Fibroblast of peridontal ligament (primary cell): Measurements from ENCODE around the gene XYLT1.

ENCODE experiments used
- DNase-seq: peaks from one replicate; pipeline ENCODE4 v3.0.0-alpha.2; 2010; ENCODE audit errors: extremely low read depth

Gene XYLT1

DNA sequence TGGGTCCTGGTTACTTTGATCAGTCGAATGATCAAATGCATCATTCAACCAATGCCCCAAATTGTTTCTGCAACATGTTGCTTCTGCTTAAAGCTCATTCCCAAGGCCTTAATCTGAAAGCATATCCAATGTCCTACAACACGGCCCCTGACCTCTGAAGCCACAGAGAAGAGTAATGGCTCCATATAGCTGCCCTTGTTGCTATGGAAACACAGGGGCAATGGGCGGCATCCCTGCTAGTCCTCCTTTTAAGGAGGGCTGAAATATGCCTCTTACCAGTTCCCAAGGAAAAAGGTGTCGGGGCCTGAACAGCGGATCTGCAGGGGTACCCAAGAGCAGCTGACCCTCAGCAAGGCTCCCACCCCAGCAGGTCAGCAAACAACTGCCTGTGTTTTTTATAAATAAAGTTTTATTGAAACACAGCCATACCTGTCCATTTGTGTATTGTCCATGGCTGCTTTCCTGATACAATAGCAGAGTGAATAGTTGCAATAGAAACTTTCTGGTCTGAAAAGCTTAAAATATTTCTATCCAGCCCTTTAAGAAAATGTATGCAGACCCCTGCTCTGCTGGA, 210.4 kb downstream of the XYLT1 start:
- no peak for DNase-seq

DNA sequence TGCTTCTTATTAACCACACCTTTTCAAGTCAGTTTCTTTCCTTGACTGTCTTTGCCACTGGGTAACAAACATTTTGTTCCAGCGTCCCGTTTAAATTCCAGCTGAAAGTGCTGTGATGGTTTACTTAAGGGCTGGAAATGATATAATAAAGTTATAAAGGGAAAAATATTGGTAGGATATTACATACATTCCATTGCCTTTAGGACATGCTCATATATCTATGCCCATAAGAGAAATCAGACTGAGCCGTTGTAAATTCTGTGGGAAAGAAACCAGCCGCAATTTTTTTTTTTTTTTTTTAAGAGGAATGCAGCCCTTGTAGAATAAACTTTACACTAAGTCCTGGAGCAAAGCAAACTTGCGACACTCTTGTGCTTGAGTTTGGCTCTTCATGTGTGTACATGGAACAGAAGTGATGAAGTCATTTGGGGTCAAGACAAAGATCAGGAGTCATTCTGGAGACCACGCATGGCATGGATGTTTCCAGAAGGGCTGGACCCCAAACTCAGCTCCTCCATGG, 210.9 kb downstream of the XYLT1 start:
- DNase-seq: no peak

DNA sequence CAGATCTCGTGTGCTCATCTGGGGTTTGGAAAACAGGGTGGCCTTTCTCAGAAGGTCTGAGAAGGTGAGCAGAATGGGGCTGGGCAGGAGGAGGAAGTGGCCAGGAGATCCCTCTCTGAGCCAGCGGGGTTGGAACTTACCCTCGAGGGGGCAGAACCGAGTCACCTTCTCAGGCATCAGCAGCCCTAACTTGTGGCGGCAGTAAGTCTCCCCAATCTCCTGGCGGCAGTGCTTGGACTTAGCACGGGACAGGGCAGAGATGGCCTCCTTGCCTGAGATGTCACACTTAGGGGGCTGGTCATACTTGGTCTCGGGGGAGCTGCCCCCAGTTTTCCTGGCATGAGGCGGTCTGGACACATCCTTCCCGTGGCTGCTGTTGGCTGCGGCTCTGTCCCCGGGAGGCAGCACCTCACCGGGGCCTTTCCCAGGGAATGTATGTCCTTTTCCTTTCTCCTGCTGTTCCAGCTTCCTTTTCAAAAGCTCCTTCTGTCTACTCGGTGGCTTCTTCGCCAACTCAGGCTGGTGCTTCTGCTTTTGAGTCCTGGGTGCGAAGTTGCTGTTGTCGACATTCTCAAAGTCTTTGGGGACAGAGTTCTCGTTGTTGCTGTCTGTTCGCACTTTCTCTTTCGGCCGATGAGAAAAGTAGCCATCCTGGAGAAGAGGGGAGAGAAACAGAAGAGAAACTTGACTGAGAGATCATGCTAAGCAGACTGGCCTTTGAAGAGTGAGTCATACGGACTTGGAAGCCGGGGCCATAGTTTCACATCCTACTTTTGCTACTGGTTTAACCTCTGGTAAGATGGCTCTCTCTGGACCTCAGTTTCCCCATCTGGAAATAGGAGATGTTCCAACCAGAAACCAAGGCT, 211.7 kb downstream of the XYLT1 start:
- DNase-seq: no peak

DNA sequence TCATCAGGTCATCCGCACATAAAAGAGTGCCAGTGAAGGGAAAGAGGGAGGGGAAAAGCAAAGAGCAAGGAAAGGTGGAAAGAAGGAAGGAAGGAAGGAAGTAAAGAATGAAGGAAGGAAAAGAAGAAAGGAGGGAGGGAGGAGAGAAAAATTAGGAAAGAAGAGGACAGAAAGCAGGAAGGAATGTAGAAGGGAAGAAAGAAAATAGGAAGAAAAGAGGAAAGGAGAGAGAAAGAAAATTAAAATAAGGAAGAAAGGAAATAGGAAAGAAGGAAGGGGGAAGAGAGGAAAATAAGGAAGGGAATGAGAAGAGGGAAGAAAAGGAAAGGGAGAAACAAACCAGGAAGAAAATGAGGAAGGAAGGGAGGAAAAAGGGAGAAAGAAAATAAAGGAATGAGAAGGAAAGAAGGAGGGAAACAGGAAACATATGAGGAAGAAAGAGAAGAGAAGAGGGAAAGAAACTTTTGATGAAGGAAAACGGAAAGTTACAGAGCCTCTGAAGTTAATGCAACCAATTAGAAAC, 212.6 kb downstream of the XYLT1 start:
- no peak for DNase-seq

- DNase-seq: no peak
Observed at GRCh38 chr16:17257426-17258023, 213.2 kb downstream of the XYLT1 start.

DNA sequence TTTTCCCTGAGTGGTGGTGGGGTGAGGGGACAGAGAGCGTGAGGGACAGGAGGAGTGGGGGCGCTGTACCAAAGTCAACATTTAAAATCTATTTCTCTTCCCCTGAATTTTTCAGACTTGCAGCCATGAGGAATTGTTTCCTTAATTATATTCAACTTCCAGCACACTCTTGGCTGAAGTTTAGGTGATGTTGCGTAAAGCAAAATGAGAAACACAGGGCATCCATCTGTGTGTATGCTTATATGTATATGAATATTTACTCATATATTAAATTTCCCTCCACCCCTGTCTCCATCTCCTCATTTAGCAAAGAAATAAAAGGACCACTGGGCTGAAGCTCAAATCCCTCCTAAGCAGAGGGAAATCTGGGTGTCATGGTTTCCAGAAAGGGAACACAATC, 218.1 kb downstream of the XYLT1 start:
- DNase-seq: peak; percentile 51

DNA sequence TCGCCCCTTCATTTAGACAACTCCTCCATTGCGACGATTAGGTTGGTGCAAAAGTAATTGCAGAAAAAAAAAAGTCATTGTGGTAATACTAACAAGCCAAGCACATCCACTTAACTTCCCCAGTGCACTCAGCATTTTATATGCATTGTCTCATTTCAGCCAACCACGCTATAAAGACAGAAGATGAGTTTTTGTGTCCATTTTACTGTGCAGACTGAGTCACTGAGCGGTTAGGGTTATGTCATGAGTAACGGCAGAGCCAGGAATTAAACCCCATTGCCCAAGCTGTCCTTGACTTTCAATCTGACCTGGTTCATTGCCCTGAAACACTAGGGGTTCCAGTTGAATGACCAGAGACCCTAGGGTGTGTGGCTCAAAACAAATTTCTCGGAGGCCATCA, 218.7 kb downstream of the XYLT1 start:
- no peak for DNase-seq

DNA sequence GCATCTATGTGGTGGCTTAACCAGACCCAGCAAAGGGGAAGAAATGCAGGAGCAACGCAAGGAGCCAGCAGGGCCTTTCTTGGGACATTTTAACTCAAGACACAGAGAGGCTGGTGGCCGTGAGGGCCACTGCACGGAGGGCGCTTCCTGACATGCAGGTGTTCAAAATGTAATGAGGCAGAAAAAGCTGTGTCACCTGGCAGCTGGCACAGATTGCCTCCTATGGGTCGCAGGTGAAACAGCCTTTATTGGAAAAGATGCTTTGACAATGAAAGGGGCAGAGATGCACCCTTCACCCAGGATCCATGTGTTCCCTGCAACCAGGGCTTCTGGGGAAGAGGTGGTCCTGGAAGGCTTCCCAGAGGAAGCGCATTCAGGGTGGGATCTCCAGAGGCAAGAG, 219.3 kb downstream of the XYLT1 start:
- no peak for DNase-seq

- no peak for DNase-seq
Observed at GRCh38 chr16:17246974-17247732, 223.6 kb downstream of the XYLT1 start.

DNA sequence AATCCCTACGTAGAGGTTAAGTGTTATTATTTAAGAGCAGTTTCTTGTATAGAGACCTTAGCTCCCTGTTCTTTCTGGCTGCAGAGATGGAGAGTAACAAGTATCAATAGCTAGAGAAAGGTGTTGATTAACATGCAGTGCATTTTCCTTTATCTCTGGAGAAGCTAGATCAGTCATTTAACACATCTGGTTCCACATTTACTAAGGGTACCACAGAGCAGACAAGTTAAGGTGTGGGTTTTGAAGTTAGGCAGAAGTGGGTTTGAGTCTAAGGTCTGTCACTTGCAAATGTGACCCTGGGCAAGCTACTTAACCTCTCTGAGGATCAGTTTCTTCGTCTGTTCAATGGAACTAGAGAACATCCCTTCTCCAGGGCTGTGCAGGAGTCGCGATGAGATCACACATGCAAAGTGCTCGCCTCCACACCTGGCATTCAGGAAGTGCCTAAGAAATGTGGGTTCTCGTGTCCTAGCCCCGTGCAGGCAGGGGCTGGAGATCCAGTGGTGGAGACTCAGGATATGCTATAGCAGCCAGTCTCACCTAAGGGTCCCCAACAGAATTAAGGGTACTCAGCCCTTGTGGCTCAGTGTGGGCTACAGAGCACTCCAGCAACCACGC, 224.4 kb downstream of the XYLT1 start:
- no peak for DNase-seq

- no peak for DNase-seq
Observed at GRCh38 chr16:17245776-17246175, 225.0 kb downstream of the XYLT1 start.

DNA sequence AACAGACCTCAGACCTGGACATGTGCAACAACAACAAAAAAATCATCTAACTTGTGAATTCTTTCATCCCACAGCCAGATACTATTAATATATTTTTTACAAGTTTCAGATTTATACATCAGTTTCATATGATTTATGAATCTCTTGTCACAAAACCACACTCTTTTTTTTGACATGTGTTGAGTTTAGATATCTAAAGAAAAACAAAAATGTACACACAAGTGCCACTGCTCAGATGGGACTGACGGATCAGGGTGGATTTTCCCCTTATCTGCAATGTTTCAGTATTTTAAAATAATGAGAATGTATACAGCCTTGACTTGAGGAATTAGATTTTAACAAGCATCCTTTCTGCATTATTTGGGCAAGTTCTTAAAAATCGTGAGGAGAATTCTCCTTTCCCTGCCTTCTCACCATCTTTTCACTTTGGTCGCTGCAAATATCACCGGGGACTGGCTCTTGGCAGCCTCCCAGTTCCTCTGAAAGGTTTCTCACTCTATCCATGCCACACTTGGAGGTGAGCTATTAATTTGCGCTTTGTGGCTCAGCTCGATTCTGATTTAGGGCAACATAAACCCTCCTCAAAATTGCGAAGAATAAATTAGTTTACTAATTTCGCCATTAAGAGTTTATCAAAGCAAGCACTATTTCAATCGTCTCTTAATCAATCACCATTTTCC, 225.7 kb downstream of the XYLT1 start:
- no peak for DNase-seq

- no peak for DNase-seq
Observed at GRCh38 chr16:17241264-17241835, 229.4 kb downstream of the XYLT1 start.

- DNase-seq: peak; percentile 41
Observed at GRCh38 chr16:17238285-17239028, 232.3 kb downstream of the XYLT1 start.

DNA sequence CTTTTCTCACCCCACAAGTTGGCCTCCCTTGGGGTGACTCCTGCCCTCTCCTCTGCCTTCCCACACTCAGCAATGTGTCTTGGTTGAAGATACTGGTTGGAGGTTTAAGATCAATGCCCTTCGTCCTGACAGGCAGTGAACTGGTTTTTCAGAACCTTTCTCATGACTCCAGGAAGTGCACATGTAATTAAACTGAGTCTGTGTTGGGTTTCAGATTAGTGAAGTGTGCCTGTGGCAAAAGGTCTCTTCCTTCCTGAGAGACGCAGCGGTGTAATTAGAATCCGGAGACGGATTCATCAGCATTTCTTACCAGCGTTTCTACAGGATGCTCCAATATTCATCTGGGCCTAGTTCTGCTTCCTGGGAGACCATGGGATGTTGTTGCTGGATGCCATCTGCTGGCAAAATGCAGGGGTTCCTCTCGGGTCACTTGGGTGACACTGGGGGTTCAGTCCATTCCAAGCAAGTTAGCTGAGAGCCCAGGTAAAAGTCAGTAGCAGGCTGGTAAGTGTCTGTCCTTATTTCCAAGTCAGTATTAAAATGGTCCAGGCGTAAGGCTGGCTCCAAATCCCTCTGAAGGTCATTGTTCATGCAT, 233.3 kb downstream of the XYLT1 start:
- DNase-seq: no peak

DNA sequence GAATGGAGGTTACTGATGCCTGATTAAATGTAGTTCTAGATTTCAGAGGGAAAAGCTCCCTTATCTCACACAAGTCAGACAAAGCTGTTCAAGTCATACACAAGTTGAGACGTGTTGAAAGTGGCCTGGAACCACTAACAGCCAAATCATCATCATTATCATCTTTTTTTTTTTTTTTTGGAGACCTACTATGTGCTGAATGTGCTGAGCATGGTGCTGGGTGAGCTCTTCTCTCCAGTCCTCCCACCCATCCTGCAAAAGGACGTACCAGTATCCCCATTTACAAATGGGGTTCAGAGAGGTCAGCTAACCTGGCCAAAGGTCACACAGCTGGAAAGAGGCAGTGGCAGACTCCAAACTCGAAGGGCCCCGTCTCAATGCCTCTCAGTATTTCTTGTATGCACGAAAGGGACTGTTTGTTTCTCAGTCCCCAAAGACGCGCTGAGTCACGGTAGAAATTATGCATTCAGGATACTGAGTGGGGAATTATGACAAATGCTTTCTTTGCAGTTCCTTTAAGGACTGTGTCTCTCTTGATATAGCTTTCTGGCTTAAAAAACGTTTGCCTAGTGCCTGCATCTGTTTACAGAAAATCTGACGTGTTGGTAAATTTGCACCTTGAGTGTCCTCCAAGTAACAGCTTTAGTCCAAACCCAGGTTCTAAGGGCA, 235.5 kb downstream of the XYLT1 start:
- peak; percentile 47 for DNase-seq

DNA sequence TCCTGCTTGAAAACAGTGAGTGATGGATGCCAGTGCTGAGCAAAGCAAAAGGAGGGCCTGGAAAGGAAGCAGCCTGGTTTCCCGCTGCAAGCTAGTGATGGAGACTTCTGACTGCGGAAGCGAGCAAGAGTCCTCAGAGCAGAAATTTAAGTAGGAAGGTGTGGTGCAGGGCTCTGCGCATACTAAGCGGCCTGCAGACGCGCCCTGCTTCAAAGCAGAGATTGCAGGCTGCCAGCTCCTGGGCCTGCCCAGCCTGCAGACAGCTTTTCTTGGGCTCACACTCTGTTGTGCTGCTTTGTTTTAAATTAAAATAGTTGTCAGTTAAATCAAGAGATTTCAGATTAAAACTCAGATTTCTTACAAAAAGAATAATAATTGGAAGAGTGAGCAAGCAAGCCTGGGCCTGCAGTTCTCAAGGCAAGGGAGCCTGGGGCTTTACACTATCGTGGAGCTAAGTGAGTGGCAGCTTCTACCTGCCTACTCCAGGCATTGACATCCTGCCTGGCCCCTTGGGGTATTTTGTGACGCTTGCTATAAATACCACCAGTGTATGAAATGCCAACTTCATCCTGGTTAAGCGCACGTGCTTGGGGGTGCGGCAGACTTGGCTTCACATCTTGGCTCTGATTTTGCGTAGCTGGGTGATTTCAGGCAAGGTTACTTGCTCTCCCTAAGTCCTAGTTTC, 237.3 kb downstream of the XYLT1 start:
- no peak for DNase-seq

GRCh38 chr16:17232487-17232886, 238.3 kb downstream of the XYLT1 start:
- no peak for DNase-seq
